Measurements from ENCODE around the gene SNED1. TPM values are rescaled to one million over a fixed set of nuclear protein-coding genes. Genes with fewer than 3 reads are reported as not detected.

SNED1 gene
- total and polyA plus RNA-seq, 2 experiments from 2014 or later = 1.5 to 2.8 TPM

- Mint-ChIP-seq H3K9me3 (no peaks in the 10 kb centered on the region), H3K4me3 (no peak overlapping the region), H3K4me1 (no peaks in the 10 kb centered on the region), H3K27me3 (ENCODE audit: insufficient read depth, low read depth, poor library complexity) (peaks cover 3% of the 10 kb centered on the region), H3K36me3 (ENCODE audit: low read depth) (peaks cover 60% of the 10 kb centered on the region), H3K27ac (0 out of 2 replicates have a peak overlapping the region, but pooled peaks have one; percentile 85)
- Histone ChIP-seq H3K79me2 (replicated peaks; ENCODE audit: insufficient read depth) (0 out of 2 replicates have a peak, but pooled peaks cover 3% of the 10 kb centered on the region), H3K9me2 (ENCODE audit: insufficient read depth) (no peaks in the 10 kb centered on the region), H4K20me1 (replicated peaks; ENCODE audit: insufficient read depth) (peaks cover 4% of the 10 kb centered on the region), H3K4me3 (no peak overlapping the region), H3F3A (replicated peaks; ENCODE audit: low read depth) (no peaks in the 10 kb centered on the region), H3K4me2 (no peak overlapping the region), H3K27me3 (ENCODE audit: insufficient read depth) (no peaks in the 10 kb centered on the region), H3K36me3 (ENCODE audit: insufficient read depth) (peaks cover 12% of the 10 kb centered on the region), H2AFZ (no peak overlapping the region), H3K4me1 (ENCODE audit: insufficient read depth) (no peaks in the 10 kb centered on the region), H3K27ac (ENCODE audit: low read depth) (no peak overlapping the region)
- TF ChIP-seq NANOG (IDR thresholded peaks at IDR 0.05; ENCODE audit: borderline replicate concordance) (no peak), EZH2 (IDR thresholded peaks at IDR 0.05; ENCODE audit: low read depth, unreplicated experiment) (no peak), STAT1 (IDR thresholded peaks at IDR 0.05; ENCODE audit: unreplicated experiment) (no peak), REST (IDR thresholded peaks at IDR 0.05; ENCODE audit: unreplicated experiment) (no peak), JUNB (IDR thresholded peaks at IDR 0.05; ENCODE audit: unreplicated experiment) (no peak), EZH2phosphoT487 (IDR thresholded peaks at IDR 0.05; ENCODE audit: unreplicated experiment) (no peak), CTCF (conservative IDR thresholded peaks at IDR 0.05; ENCODE audit: low read depth in 2 of 2) (no peak), ZNF462 (CRISPR knock-in tag; IDR thresholded peaks at IDR 0.05) (no peak), ZNF114 (CRISPR knock-in tag; IDR thresholded peaks at IDR 0.05) (no peak), ZNF331 (CRISPR knock-in tag; IDR thresholded peaks at IDR 0.05; ENCODE audit: low read depth) (no peak), CREB1 (CRISPR knock-in tag; IDR thresholded peaks at IDR 0.05; ENCODE audit: low read depth) (no peak)
- no peak for ATAC-seq
- no peak for DNase-seq (ENCODE audit: low spot score)
These were observed 90.0 kb downstream of the SNED1 start for GRCh38 chr2:241088376-241088775.

All from GM23338 (cell line).